Neural cell (in vitro differentiated cells): Measurements from ENCODE around the gene MAPK10.
A peak's percentile ranks its signal among the peaks of the same experiment; 100 is the strongest.

Experiments
- EP300 ChIP-seq: fragments of 450-650 bp; conservative IDR thresholded peaks from 2 replicates; pipeline ENCODE4 v1.6.1; 2014; ENCODE audit warnings: antibody characterized with exemption, mild to moderate bottlenecking, moderate library complexity; ENCODE audit not compliant: poor library complexity, severe bottlenecking
- SMC3 ChIP-seq: fragments of 450-650 bp; conservative IDR thresholded peaks from 2 replicates; pipeline ENCODE4 v1.6.1; 2014; ENCODE audit warnings: antibody characterized with exemption, mild to moderate bottlenecking, moderate library complexity; ENCODE audit not compliant: poor library complexity
- TF ChIP-seq, protein P1 (sequence below): fragments of 450-650 bp; IDR thresholded peaks from 2 replicates; pipeline ENCODE4 v1.5.1; 2014; ENCODE audit warnings: antibody characterized with exemption, mild to moderate bottlenecking, moderate library complexity; ENCODE audit not compliant: poor library complexity, severe bottlenecking

DNA sequence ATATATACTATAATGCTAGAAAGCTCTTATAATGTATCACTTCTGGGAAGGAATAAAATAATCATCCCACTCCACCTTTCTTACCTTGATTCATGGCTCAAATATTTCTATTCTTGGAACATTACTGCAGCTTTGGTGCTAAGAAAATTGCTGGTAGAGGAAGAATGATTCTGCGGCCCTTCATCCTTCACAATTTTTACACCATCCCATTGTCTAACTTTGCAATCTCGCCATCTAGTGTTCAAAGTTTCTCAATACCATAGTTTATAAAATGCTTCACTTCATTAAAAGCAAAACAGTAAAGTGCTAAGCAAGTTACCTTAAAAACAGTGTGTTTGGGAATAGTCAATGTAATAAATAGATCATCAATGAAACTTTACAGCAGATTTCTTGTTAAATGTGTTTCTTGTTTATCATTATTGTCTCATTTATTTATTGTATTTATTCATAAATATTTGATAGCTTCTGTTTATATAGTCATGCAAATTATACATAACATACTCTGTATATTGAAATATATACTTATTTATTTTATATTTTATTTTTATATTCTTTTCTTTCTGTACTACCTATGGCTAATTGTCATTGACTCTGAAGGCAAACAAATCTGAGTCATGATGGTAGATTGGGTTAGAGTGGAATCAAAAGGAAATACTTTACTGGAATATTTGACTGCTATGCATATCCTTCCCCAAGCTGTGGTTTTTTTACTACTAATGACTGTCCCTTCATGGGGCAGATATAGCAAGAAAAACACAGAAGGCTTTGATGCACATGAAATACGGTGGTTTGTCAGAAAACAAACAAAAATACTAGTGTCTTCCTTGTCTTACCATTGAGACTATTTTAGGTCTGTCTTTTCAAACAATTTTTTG is 390.7 kb downstream of the MAPK10 start:
- peak; percentile 88 for TF ChIP-seq SMC3
- TF ChIP-seq, protein P1, sequence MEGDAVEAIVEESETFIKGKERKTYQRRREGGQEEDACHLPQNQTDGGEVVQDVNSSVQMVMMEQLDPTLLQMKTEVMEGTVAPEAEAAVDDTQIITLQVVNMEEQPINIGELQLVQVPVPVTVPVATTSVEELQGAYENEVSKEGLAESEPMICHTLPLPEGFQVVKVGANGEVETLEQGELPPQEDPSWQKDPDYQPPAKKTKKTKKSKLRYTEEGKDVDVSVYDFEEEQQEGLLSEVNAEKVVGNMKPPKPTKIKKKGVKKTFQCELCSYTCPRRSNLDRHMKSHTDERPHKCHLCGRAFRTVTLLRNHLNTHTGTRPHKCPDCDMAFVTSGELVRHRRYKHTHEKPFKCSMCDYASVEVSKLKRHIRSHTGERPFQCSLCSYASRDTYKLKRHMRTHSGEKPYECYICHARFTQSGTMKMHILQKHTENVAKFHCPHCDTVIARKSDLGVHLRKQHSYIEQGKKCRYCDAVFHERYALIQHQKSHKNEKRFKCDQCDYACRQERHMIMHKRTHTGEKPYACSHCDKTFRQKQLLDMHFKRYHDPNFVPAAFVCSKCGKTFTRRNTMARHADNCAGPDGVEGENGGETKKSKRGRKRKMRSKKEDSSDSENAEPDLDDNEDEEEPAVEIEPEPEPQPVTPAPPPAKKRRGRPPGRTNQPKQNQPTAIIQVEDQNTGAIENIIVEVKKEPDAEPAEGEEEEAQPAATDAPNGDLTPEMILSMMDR = peak; percentile 81
- TF ChIP-seq EP300 = no peak
